Esophagus muscularis mucosa (tissue), 4 donors: ENCODE data around the gene TMEM38B. TPM values are rescaled to one million over a fixed set of nuclear protein-coding genes. Genes with fewer than 3 reads are reported as not detected.
"Not testable (repeated sequence)": the region's sequence is repeated elsewhere in the genome, so short reads cannot be mapped to it uniquely, and the experiment has no call there.

Experiments
- DNase-seq: peaks from one replicate; pipeline ENCODE4 v3.0.0-alpha.2; 2017; ENCODE audit errors: extremely low spot score
- H3K27ac ChIP-seq, 4 donors: fragments of 200-600 bp; sonication (generic); replicated peaks in 1 of 4; 1 replicate in 3 of 4; 2 replicates in 1 of 4; pipeline ENCODE4 v1.5.1; 2016 to 2019; ENCODE audit warnings: mild to moderate bottlenecking in 1 of 4
- H3K27me3 ChIP-seq, 4 donors: fragments of 200-600 bp; sonication (generic); one replicate each; pipeline versions ENCODE4 v1.5.1 to v1.6.0; 2016 to 2019
- H3K36me3 ChIP-seq, 4 donors: fragments of 200-600 bp; sonication (generic); one replicate each; pipeline ENCODE4 v1.5.1; 2016 to 2019
- H3K4me1 ChIP-seq, 4 donors: fragments of 200-600 bp; sonication (generic); one replicate each; pipeline ENCODE4 v1.5.1; 2016 to 2019
- H3K4me3 ChIP-seq, 4 donors: fragments of 200-600 bp; sonication (generic); 1 replicate in 2 of 4; 2 replicates in 2 of 4; pipeline ENCODE4 v1.5.1; 2016 to 2019; ENCODE audit warnings: mild to moderate bottlenecking in 4 of 4, moderate library complexity in 1 of 4
- H3K9me3 ChIP-seq, 4 donors: fragments of 200-600 bp; sonication (generic); 1 replicate in 3 of 4; 2 replicates in 1 of 4; pipeline ENCODE4 v1.5.1; 2016 to 2019
- EP300 ChIP-seq: sonication (generic); formaldehyde crosslinking; IDR thresholded peaks from one replicate; pipeline ENCODE4 v1.6.1; 2017; ENCODE audit warnings: antibody characterized with exemption
- POLR2A ChIP-seq: fragments of 450-650 bp; IDR thresholded peaks from one replicate; pipeline ENCODE4 v1.6.1; 2017; ENCODE audit warnings: antibody characterized with exemption, moderate library complexity, mild to moderate bottlenecking, low read depth
- POLR2AphosphoS5 ChIP-seq, 2 donors: sonication (generic); formaldehyde crosslinking; IDR thresholded peaks; one replicate each; pipeline ENCODE4 v1.6.1; 2017; ENCODE audit warnings: antibody characterized with exemption in 2 of 2
- WGBS: methylation state at CpG from one replicate; pipeline ENCODE4 v1.1.5; 2018; 5-methylcytosine and 5-hydroxymethylcytosine counted together
- intact Hi-C: fragments of 100-400 bp; cut with DNase I; formaldehyde crosslinking; loops from one replicate; pipeline ENCODE4 v1.15.1; 2023
- total RNA-seq, 4 donors: library from RNA; depleted of rRNA; stranded (reverse); fragments of >200 nt; gene quantifications; one replicate each; pipeline versions ENCODE4 v1.1.0 to v1.2.1, GENCODE V29; 2016
- TF ChIP-seq, protein P1 (sequence below), 3 experiments: fragments of 200-600 bp in 2 of 3; fragments of 450-650 bp in 1 of 3; sonication (generic) in 2 of 3; IDR thresholded peaks; one replicate each; pipeline ENCODE4 v1.5.1; 2017 to 2019; ENCODE audit warnings: antibody characterized with exemption in 3 of 3, mild to moderate bottlenecking in 2 of 3, moderate library complexity in 1 of 3

Gene TMEM38B
- total RNA-seq, 4 donors from 2014 or later: 8.0 to 15.1 (median 11.9) TPM

DNA sequence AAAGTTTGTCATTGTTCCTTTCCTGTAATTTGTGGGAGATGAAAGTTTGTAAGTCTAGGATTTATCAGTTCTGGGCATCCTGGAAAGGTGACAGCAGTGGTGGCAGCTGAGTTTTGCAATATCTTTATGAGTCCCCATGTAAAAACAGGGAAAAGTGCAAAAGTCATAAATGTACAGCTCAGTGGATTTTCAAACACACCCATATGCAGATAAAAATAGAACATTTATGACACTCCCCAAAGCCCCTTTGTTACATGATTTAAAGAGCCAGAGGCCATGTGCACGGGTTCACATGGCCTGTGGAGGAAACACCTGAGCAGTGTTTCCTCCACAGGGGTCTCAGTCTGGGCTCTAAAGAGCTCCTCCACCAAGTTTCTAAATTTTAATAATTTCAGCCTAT is 6.3 kb downstream of the TMEM38B start:
- Histone ChIP-seq H3K27me3 (no peaks in the 10 kb centered on the region), H3K9me3 (no peaks in the 10 kb centered on the region), H3K4me3 (no peak overlapping the region), H3K4me1 (peaks cover 0 to 5% (median 2%) of the 10 kb centered on the region in 4 donors), H3K36me3 (no peaks in the 10 kb centered on the region), H3K27ac (no peak overlapping the region)
- intact Hi-C loops: no loop called here
- DNase-seq: no peak
- no peak for TF ChIP-seq POLR2AphosphoS5 (IDR thresholded peaks at IDR 0.05)
- TF ChIP-seq, protein P1, sequence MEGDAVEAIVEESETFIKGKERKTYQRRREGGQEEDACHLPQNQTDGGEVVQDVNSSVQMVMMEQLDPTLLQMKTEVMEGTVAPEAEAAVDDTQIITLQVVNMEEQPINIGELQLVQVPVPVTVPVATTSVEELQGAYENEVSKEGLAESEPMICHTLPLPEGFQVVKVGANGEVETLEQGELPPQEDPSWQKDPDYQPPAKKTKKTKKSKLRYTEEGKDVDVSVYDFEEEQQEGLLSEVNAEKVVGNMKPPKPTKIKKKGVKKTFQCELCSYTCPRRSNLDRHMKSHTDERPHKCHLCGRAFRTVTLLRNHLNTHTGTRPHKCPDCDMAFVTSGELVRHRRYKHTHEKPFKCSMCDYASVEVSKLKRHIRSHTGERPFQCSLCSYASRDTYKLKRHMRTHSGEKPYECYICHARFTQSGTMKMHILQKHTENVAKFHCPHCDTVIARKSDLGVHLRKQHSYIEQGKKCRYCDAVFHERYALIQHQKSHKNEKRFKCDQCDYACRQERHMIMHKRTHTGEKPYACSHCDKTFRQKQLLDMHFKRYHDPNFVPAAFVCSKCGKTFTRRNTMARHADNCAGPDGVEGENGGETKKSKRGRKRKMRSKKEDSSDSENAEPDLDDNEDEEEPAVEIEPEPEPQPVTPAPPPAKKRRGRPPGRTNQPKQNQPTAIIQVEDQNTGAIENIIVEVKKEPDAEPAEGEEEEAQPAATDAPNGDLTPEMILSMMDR (IDR thresholded peaks at IDR 0.05): no peak
- no peak for TF ChIP-seq EP300
- TF ChIP-seq POLR2A: no peak
- 77% methylated on average over 1 of the region's 1 CpG for WGBS

DNA sequence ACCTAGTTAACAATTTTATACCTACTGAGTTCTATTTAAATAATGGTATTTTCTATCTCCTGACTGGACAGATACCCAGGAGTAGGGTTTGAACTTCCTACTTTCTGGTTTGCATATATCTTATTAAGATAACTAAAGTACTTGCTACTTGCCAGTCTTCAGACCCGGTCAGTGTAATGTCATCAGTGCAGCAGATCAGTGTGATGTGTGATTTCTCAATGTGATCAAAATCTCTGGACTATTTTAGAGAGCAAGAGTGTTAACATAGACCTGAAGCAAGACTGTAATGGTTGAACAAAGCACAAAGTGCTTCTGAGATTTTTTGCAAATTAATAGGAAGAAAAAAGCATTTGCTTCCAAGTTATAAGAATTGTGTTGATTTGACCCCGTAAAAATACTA is 6.8 kb downstream of the TMEM38B start:
- WGBS: 82% methylated on average over 2 of the region's 2 CpGs
- H3K4me3 ChIP-seq: no peak overlapping the region
- H3K36me3 ChIP-seq: no peaks in the 10 kb centered on the region
- H3K27ac ChIP-seq: no peak overlapping the region
- no peak for DNase-seq
- no peaks in the 10 kb centered on the region for H3K27me3 ChIP-seq
- H3K9me3 ChIP-seq: no peaks in the 10 kb centered on the region
- TF ChIP-seq, protein P1 (IDR thresholded peaks at IDR 0.05): no peak
- TF ChIP-seq POLR2A: no peak
- no peak for TF ChIP-seq POLR2AphosphoS5 (IDR thresholded peaks at IDR 0.05)
- TF ChIP-seq EP300: no peak
- H3K4me1 ChIP-seq: peaks cover 0 to under 1% (median 0%) of the 10 kb centered on the region in 4 donors
- intact Hi-C loops: no loop called here

DNA sequence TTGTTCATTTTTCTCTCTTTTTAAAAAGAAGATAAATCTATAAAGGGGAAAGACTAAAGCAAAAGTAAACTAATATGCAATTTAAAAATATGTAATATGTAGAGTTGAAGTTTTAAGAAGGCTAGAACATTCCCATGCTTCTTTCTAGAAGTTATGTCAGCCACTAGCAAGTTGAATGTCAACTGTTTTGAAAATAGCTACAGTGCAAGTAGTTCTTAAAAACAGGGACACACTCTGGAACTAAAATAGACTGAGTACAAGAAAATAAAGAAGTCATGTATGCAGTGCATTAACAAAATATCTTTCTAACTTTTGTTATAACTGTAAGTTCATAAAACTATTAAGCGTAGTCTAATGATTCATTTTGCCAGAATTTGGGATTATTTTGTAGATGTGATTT is 7.9 kb downstream of the TMEM38B start:
- whole genome bisulfite sequencing: 95% methylated on average over 1 of the region's 1 CpG
- intact Hi-C loops: no loop called here
- Histone ChIP-seq H3K4me3 (no peak overlapping the region), H3K4me1 (no peaks in the 10 kb centered on the region), H3K27ac (no peak overlapping the region), H3K9me3 (no peaks in the 10 kb centered on the region), H3K36me3 (peaks cover 0 to 6% (median 0%) of the 10 kb centered on the region in 4 donors), H3K27me3 (no peaks in the 10 kb centered on the region)
- TF ChIP-seq EP300 (no peak), POLR2AphosphoS5 (IDR thresholded peaks at IDR 0.05) (no peak), POLR2A (no peak)
- TF ChIP-seq, protein P1 (IDR thresholded peaks at IDR 0.05): no peak
- no peak for DNase-seq

DNA sequence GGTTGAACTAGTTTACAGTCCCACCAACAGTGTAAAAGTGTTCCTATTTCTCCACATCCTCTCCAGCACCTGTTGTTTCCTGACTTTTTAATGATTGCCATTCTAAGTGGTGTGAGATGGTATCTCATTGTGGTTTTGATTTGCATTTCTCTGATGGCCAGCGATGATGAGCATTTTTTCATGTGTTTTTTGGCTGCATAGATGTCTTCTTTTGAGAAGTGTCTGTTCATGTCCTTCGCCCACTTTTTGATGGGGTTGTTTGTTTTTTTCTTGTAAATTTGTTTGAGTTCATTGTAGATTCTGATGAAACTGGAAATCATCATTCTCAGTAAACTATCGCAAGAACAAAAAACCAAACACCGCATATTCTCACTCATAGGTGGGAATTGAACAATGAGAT is 9.3 kb downstream of the TMEM38B start:
- H3K27me3 ChIP-seq, H3K27ac ChIP-seq, H3K9me3 ChIP-seq, H3K4me1 ChIP-seq, H3K36me3 ChIP-seq, H3K4me3 ChIP-seq, intact Hi-C loops, DNase-seq: not testable (repeated sequence)
- 94% methylated on average over 4 of the region's 4 CpGs for WGBS

DNA sequence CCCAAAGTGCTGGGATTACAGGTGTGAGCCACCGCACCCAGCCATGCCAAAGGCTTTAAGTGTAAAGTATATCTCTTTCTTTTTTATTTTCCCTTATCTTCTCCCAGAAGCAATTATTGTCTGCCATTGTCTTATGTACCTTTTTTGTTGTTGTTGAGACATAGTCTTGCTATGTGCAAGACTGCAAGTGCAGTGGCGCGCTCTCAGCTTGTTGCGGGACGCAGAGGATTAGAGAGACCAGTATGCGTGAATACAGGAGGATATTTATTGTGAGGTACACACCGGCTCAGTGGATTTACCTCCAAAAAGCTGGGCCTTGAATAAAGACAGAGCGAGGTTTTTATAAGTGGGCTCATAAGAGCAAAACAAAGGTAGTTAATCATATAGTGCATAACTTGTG is 11.8 kb downstream of the TMEM38B start:
- intact Hi-C loops: no loop called here
- Histone ChIP-seq H3K27ac (no peak overlapping the region), H3K36me3 (peaks cover 0 to 17% (median 4%) of the 10 kb centered on the region in 4 donors), H3K4me3 (no peak overlapping the region), H3K27me3 (no peaks in the 10 kb centered on the region), H3K9me3 (no peaks in the 10 kb centered on the region), H3K4me1 (no peaks in the 10 kb centered on the region)
- 95% methylated on average over 8 of the region's 8 CpGs for WGBS
- no peak for DNase-seq
- TF ChIP-seq, protein P1 (IDR thresholded peaks at IDR 0.05): no peak
- TF ChIP-seq POLR2AphosphoS5 (IDR thresholded peaks at IDR 0.05) (no peak), EP300 (no peak), POLR2A (no peak)
